HepG2 (cell line): Measurements from ENCODE around the gene NYNRIN. TPM values are rescaled to one million over a fixed set of nuclear protein-coding genes. Genes with fewer than 3 reads are reported as not detected.

Source experiments
- ARID4A ChIP-seq: sonication (generic); formaldehyde crosslinking; IDR thresholded peaks from 2 replicates; pipeline ENCODE4 v1.5.0; 2020; ENCODE audit warnings: mild to moderate bottlenecking, missing genetic modification reagents, borderline replicate concordance
- ATF7 ChIP-seq, 2 experiments: fragments of 450-650 bp in 1 of 2; sonication (generic) in 1 of 2; formaldehyde crosslinking in 1 of 2; IDR thresholded peaks; 2 replicates each; pipeline versions ENCODE4 v1.4.0 to v1.6.1; 2016 to 2020; ENCODE audit warnings: antibody characterized with exemption in 1 of 2, mild to moderate bottlenecking in 1 of 2, missing genetic modification reagents in 1 of 2
- ATF7-NPFF ChIP-seq: sonication (generic); formaldehyde crosslinking; IDR thresholded peaks from 2 replicates; pipeline ENCODE4 v1.8.1; 2023; ENCODE audit warnings: mild to moderate bottlenecking, low read depth, missing genetic modification reagents, moderate library complexity
- CENPX ChIP-seq: sonication (generic); formaldehyde crosslinking; IDR thresholded peaks from 2 replicates; pipeline ENCODE4 v1.9.0; 2021; ENCODE audit warnings: mild to moderate bottlenecking, missing genetic modification reagents, moderate library complexity
- DNMT1 ChIP-seq: sonication (generic); formaldehyde crosslinking; IDR thresholded peaks from 2 replicates; pipeline ENCODE4 v1.5.1; 2020; ENCODE audit warnings: mild to moderate bottlenecking, missing genetic modification reagents
- EP300 ChIP-seq, 3 experiments: sonication (generic) in 1 of 3; formaldehyde crosslinking in 1 of 3; IDR thresholded peaks; 2 replicates each; pipeline versions ENCODE4 v1.5.1 to v1.6.1; 2011 to 2020; ENCODE audit warnings: low read depth in 2 of 3, low read length in 2 of 3, borderline replicate concordance in 1 of 3, improper control_type of control experiment in 1 of 3, mild to moderate bottlenecking in 1 of 3, missing genetic modification reagents in 1 of 3, moderate library complexity in 1 of 3
- HHEX ChIP-seq: IDR thresholded peaks from 2 replicates; pipeline ENCODE4 v1.6.1; 2016; ENCODE audit warnings: control low read depth
- KDM3A ChIP-seq: IDR thresholded peaks from 2 replicates; pipeline ENCODE4 v1.6.1; 2018; ENCODE audit warnings: low read depth, missing compliant biosample characterization
- SMYD3 ChIP-seq: sonication (generic); formaldehyde crosslinking; IDR thresholded peaks from 2 replicates; pipeline ENCODE4 v1.8.1; 2023; ENCODE audit warnings: mild to moderate bottlenecking, missing genetic modification reagents
- TRIM24 ChIP-seq: sonication (generic); formaldehyde crosslinking; IDR thresholded peaks from 2 replicates; pipeline ENCODE4 v1.8.0; 2022; ENCODE audit warnings: mild to moderate bottlenecking, missing genetic modification reagents
- ZNF275 ChIP-seq: sonication (generic); formaldehyde crosslinking; IDR thresholded peaks from 2 replicates; pipeline ENCODE4 v1.8.0; 2022; ENCODE audit warnings: missing genetic modification reagents, mild to moderate bottlenecking, inconsistent platforms, borderline replicate concordance
- ZNF564 ChIP-seq: sonication (generic); formaldehyde crosslinking; IDR thresholded peaks from 2 replicates; pipeline ENCODE4 v1.8.1; 2023; ENCODE audit warnings: mild to moderate bottlenecking, missing genetic modification reagents
- ZNF678 ChIP-seq: sonication (generic); formaldehyde crosslinking; IDR thresholded peaks from 2 replicates; pipeline ENCODE4 v1.4.0; 2020; ENCODE audit warnings: mild to moderate bottlenecking, missing genetic modification reagents
- ZSCAN12 ChIP-seq: sonication (generic); formaldehyde crosslinking; IDR thresholded peaks from 2 replicates; pipeline ENCODE4 v1.9.0; 2021; ENCODE audit warnings: mild to moderate bottlenecking, missing genetic modification reagents
- polyA plus RNA-seq, 8 experiments: library from polyadenylated mRNA; depleted of rRNA in 3 of 8; stranded (reverse) in 7 of 8; unstranded in 1 of 8; fragments of >200 nt; fragmentation: Illumina TruSeq in 4 of 8; extraction: Trizol in 4 of 8; gene quantifications; 2 replicates each; pipeline versions ENCODE4 v1.2.1 to v1.2.3, GENCODE V29; 2011 to 2016; ENCODE audit warnings: low read depth in 4 of 8, missing spikeins in 1 of 8, mixed read lengths in 1 of 8; ENCODE audit not compliant: insufficient read depth in 1 of 8
- total RNA-seq, 5 experiments: library from RNA; depleted of rRNA; stranded (reverse); fragments of >200 nt; fragmentation: Illumina TruSeq; extraction: Trizol; gene quantifications; 2 replicates each; pipeline ENCODE4 v1.2.3, GENCODE V29; 2016; ENCODE audit warnings: low read depth in 1 of 5
- TF ChIP-seq, protein P1 (sequence below): sonication (generic); formaldehyde crosslinking; IDR thresholded peaks from 2 replicates; pipeline ENCODE4 v1.4.0; 2020; ENCODE audit warnings: missing genetic modification reagents, mild to moderate bottlenecking, borderline replicate concordance
- TF ChIP-seq, protein P2 (sequence below): sonication (generic); formaldehyde crosslinking; IDR thresholded peaks from 2 replicates; pipeline ENCODE4 v1.5.1; 2020; ENCODE audit warnings: mild to moderate bottlenecking, moderate library complexity, missing genetic modification reagents

NYNRIN gene
- total and polyA plus RNA-seq, 2 of the 13 experiments (the other 11 are each of a cell fraction or from before 2014, with no cell fraction given): 0.63 to 1.1 TPM

DNA sequence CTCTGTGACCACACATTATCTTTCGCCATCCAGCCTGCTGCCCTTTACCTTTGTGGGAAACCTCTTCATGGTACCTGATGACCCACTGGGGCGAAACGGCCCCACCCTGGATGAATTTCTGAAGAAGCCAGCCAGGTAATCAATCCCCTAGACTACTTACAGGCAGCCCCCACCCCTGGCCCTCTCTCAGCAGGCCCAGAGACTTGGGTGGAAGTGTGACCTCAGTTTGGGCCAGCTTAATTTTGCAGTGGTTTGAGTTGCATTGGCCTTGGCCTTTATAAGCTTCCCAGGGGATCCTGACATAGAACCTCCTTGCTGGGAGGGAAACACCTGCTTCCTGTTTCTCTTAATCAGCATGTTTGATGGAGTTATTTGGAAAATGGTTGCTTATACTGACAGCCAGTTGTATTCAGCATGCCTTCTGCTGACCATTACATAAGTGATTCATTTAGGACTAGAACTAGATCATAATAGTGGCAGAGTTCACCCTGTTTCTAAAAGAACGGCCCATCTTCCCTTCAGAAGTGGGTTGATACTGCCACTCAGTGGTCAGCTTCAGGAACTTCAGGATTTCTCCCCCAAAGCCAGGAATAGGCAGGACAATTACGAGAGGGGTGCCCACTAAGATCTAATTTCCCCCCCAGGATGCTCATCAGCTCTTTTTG lies 37.7 kb downstream of the NYNRIN start (continued):
- TF ChIP-seq ARID4A (CRISPR knock-in tag) (no peak; the same call in 1 of the 2 replicates), ZNF275 (CRISPR knock-in tag) (no peak), ATF7 (IDR thresholded peaks at IDR 0.05) (no peak), ATF7 (CRISPR knock-in tag; IDR thresholded peaks at IDR 0.05) (no peak), SMYD3 (CRISPR knock-in tag) (no peak), TRIM24 (CRISPR knock-in tag) (no peak), HHEX (CRISPR knock-in tag) (no peak), ZNF678 (CRISPR knock-in tag) (no peak), DNMT1 (CRISPR knock-in tag) (no peak), ZSCAN12 (CRISPR knock-in tag) (no peak), KDM3A (CRISPR knock-in tag) (no peak), ATF7-NPFF (CRISPR knock-in tag) (peak; percentile 50; the same call in 1 of the 2 replicates), ZNF564 (CRISPR knock-in tag) (no peak), CENPX (CRISPR knock-in tag) (no peak), EP300 (IDR thresholded peaks at IDR 0.05; ENCODE audit: low read depth in 2 of 2, low read length in 2 of 2) (no peak), EP300 (CRISPR knock-in tag; IDR thresholded peaks at IDR 0.05; ENCODE audit: borderline replicate concordance) (no peak)
- TF ChIP-seq, protein P1, sequence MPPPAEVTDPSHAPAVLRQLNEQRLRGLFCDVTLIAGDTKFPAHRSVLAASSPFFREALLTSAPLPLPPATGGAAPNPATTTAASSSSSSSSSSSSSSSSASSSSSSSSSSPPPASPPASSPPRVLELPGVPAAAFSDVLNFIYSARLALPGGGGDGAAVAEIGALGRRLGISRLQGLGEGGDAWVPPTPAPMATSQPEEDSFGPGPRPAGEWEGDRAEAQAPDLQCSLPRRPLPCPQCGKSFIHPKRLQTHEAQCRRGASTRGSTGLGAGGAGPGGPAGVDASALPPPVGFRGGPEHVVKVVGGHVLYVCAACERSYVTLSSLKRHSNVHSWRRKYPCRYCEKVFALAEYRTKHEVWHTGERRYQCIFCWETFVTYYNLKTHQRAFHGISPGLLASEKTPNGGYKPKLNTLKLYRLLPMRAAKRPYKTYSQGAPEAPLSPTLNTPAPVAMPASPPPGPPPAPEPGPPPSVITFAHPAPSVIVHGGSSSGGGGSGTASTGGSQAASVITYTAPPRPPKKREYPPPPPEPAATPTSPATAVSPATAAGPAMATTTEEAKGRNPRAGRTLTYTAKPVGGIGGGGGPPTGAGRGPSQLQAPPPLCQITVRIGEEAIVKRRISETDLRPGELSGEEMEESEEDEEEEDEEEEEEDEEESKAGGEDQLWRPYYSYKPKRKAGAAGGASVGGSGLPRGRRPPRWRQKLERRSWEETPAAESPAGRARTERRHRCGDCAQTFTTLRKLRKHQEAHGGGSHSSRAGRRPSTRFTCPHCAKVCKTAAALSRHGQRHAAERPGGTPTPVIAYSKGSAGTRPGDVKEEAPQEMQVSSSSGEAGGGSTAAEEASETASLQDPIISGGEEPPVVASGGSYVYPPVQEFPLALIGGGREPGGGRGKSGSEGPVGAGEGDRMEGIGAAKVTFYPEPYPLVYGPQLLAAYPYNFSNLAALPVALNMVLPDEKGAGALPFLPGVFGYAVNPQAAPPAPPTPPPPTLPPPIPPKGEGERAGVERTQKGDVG (CRISPR knock-in tag): no peak
- TF ChIP-seq, protein P2, sequence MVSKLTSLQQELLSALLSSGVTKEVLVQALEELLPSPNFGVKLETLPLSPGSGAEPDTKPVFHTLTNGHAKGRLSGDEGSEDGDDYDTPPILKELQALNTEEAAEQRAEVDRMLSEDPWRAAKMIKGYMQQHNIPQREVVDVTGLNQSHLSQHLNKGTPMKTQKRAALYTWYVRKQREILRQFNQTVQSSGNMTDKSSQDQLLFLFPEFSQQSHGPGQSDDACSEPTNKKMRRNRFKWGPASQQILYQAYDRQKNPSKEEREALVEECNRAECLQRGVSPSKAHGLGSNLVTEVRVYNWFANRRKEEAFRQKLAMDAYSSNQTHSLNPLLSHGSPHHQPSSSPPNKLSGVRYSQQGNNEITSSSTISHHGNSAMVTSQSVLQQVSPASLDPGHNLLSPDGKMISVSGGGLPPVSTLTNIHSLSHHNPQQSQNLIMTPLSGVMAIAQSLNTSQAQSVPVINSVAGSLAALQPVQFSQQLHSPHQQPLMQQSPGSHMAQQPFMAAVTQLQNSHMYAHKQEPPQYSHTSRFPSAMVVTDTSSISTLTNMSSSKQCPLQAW (CRISPR knock-in tag): peak; percentile 93
